ENCODE measurements around the gene BHMT. TPM values are rescaled to one million over a fixed set of nuclear protein-coding genes. Genes with fewer than 3 reads are reported as not detected.

The BHMT gene, protein sequence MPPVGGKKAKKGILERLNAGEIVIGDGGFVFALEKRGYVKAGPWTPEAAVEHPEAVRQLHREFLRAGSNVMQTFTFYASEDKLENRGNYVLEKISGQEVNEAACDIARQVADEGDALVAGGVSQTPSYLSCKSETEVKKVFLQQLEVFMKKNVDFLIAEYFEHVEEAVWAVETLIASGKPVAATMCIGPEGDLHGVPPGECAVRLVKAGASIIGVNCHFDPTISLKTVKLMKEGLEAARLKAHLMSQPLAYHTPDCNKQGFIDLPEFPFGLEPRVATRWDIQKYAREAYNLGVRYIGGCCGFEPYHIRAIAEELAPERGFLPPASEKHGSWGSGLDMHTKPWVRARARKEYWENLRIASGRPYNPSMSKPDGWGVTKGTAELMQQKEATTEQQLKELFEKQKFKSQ
- polyA plus RNA-seq (2013, experiment 1 of 2), result 0.14 TPM
- 0.11 TPM for polyA plus RNA-seq (2013, experiment 2 of 2)

GRCh38 chr5:79111387-79111959, at the start of gene BHMT:
TSS of gene BHMT (plus strand) at chr5:79111809. CDS start at chr5:79111886, 77 bp downstream.
- no peaks in the 10 kb centered on the region for H3K79me2 ChIP-seq (ENCODE audit: control insufficient read depth, insufficient read depth, low read length)
- no peak for DNase-seq
- H3K4me1 ChIP-seq (ENCODE audit: control insufficient read depth, low read depth, low read length), result no peaks in the 10 kb centered on the region
- H3K9ac ChIP-seq (ENCODE audit: low read length), result no peak within 1 kb of the TSS
- H3K4ac ChIP-seq (ENCODE audit: low read depth, low read length), result no peak within 1 kb of the TSS
- H4K5ac ChIP-seq (ENCODE audit: low read length), result no peak within 1 kb of the TSS
- H3K18ac ChIP-seq (ENCODE audit: low read length), result no peak within 1 kb of the TSS
- H2BK15ac ChIP-seq (replicated peaks; ENCODE audit: low read depth), result no peak within 1 kb of the TSS
- no peak within 1 kb of the TSS for H2AK5ac ChIP-seq (ENCODE audit: low read length)
- peak within 1 kb of the TSS; percentile 35 for H3K4me2 ChIP-seq (ENCODE audit: low read length)
- peak within 1 kb of the TSS; percentile 3 for H3K4me3 ChIP-seq (ENCODE audit: low read length)
- H2BK5ac ChIP-seq (ENCODE audit: low read length), result no peak within 1 kb of the TSS
- H2BK120ac ChIP-seq (ENCODE audit: low read depth, low read length), result no peak within 1 kb of the TSS
- no peaks in the 10 kb centered on the region for H3K79me1 ChIP-seq (ENCODE audit: low read length)
- H3K27me3 ChIP-seq (ENCODE audit: insufficient read depth, low read length, poor library complexity), result peaks cover 22% of the 10 kb centered on the region
- H3K23ac ChIP-seq (ENCODE audit: low read length), result peak within 1 kb of the TSS; percentile 17
- no peak within 1 kb of the TSS for H3K27ac ChIP-seq (ENCODE audit: low read depth, low read length)
- WGBS (ENCODE audit: extremely low coverage, insufficient coverage, low lambda C conversion rate), result no CpG with 5 or more reads among the region's 32 CpGs
- H4K8ac ChIP-seq (ENCODE audit: low read depth, low read length), result no peak within 1 kb of the TSS
- no peaks in the 10 kb centered on the region for H3K36me3 ChIP-seq (ENCODE audit: control insufficient read depth, insufficient read depth, low read length)
- H3K56ac ChIP-seq (ENCODE audit: low read length), result peak within 1 kb of the TSS; percentile 22

GRCh38 chr5:79062436-79062835, 49.2 kb upstream of the BHMT start:
- no peak overlapping the region for H3K9ac ChIP-seq (ENCODE audit: low read length)
- no peak overlapping the region for H3K27ac ChIP-seq (ENCODE audit: low read depth, low read length)
- H2BK5ac ChIP-seq (ENCODE audit: low read length), result no peak overlapping the region
- H3K4me1 ChIP-seq (ENCODE audit: control insufficient read depth, low read depth, low read length), result peaks cover 4% of the 10 kb centered on the region
- no peaks in the 10 kb centered on the region for H3K79me2 ChIP-seq (ENCODE audit: control insufficient read depth, insufficient read depth, low read length)
- no peaks in the 10 kb centered on the region for H3K79me1 ChIP-seq (ENCODE audit: low read length)
- no peak overlapping the region for H4K5ac ChIP-seq (ENCODE audit: low read length)
- H2BK15ac ChIP-seq (replicated peaks; ENCODE audit: low read depth), result no peak overlapping the region
- no peak overlapping the region for H2BK120ac ChIP-seq (ENCODE audit: low read depth, low read length)
- DNase-seq, result no peak
- no peak overlapping the region for H3K18ac ChIP-seq (ENCODE audit: low read length)
- no peaks in the 10 kb centered on the region for H3K36me3 ChIP-seq (ENCODE audit: control insufficient read depth, insufficient read depth, low read length)
- no peak overlapping the region for H3K4me2 ChIP-seq (ENCODE audit: low read length)
- H2AK5ac ChIP-seq (ENCODE audit: low read length), result no peak overlapping the region
- H3K27me3 ChIP-seq (ENCODE audit: insufficient read depth, low read length, poor library complexity), result no peaks in the 10 kb centered on the region
- H4K8ac ChIP-seq (ENCODE audit: low read depth, low read length), result no peak overlapping the region
- no peak overlapping the region for H3K4me3 ChIP-seq (ENCODE audit: low read length)
- H3K4ac ChIP-seq (ENCODE audit: low read depth, low read length), result no peak overlapping the region
- WGBS (ENCODE audit: extremely low coverage, insufficient coverage, low lambda C conversion rate), result no CpG with 5 or more reads among the region's 3 CpGs
- H3K23ac ChIP-seq (ENCODE audit: low read length), result no peak overlapping the region
- no peak overlapping the region for H3K56ac ChIP-seq (ENCODE audit: low read length)

DNA sequence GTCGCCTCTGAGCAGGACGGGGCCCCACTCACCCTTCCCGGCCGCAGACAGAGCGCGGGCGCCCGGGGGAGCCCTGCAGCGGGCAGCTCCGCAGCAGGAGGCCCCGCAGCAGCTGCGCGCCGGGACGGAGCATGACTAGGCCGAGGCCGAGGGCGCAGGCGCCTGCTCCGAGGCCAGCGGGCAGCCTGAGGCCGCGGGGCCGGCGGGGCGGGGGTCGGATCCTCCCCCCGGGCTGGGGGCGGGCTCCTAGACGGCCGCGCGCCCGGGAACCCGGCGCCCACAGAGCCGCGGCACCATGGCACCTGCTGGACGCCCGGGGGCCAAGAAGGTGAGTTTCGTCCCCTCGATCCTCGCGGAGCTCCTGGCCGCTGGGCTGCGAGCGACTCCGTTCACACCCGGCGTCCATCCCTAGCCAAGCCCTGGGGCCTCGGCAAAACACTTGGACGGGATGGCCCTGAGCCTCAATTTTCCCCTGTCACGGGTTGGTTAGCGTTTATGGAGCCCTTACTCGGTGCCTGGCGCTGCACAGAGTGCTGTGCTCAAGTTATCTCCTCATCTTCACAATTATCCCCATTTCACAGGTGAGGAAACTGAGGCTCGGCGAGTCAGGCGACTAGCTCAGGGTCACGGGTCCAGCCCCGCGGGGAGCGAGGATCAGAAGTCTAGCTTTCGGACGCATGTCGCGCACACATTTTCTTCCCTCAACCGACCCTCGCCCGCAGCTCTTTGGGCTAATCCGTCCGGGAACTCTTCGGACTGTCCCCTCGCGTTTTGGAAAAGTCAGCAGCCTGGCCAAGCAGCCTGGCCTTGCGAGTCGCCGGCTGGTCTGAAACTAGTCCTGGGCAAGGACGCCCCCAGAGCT, 41.9 kb upstream of the BHMT start, which contains the start of the genes BHMT2 and DMGDH:
Gene BHMT2, plus strand, starts transcription at position 280 of the 862 bp plus-strand sequence. Its CDS starts 16 bp downstream, at position 296.
Gene DMGDH, minus strand, starts transcription at position 187 of the 862 bp plus-strand sequence. Its CDS starts 54 bp downstream, at position 133.
- no peak within 1 kb of the TSS for H3K4me3 ChIP-seq (ENCODE audit: low read length)
- H4K8ac ChIP-seq (ENCODE audit: low read depth, low read length), result no peak within 1 kb of the TSS
- no peak within 1 kb of the TSS for H2BK120ac ChIP-seq (ENCODE audit: low read depth, low read length)
- H3K79me2 ChIP-seq (ENCODE audit: control insufficient read depth, insufficient read depth, low read length), result no peaks in the 10 kb centered on the region
- H3K36me3 ChIP-seq (ENCODE audit: control insufficient read depth, insufficient read depth, low read length), result no peaks in the 10 kb centered on the region
- H3K4ac ChIP-seq (ENCODE audit: low read depth, low read length), result no peak within 1 kb of the TSS
- H3K27ac ChIP-seq (ENCODE audit: low read depth, low read length), result no peak within 1 kb of the TSS
- no peak within 1 kb of the TSS for H3K23ac ChIP-seq (ENCODE audit: low read length)
- H3K9ac ChIP-seq (ENCODE audit: low read length), result no peak within 1 kb of the TSS
- no peak within 1 kb of the TSS for H3K56ac ChIP-seq (ENCODE audit: low read length)
- WGBS (ENCODE audit: extremely low coverage, insufficient coverage, low lambda C conversion rate), result no CpG with 5 or more reads among the region's 79 CpGs
- no peaks in the 10 kb centered on the region for H3K27me3 ChIP-seq (ENCODE audit: insufficient read depth, low read length, poor library complexity)
- H3K4me1 ChIP-seq (ENCODE audit: control insufficient read depth, low read depth, low read length), result no peaks in the 10 kb centered on the region
- no peaks in the 10 kb centered on the region for H3K79me1 ChIP-seq (ENCODE audit: low read length)
- no peak within 1 kb of the TSS for H3K18ac ChIP-seq (ENCODE audit: low read length)
- DNase-seq, result no peak
- no peak within 1 kb of the TSS for H4K5ac ChIP-seq (ENCODE audit: low read length)
- no peak within 1 kb of the TSS for H2BK15ac ChIP-seq (replicated peaks; ENCODE audit: low read depth)
- no peak within 1 kb of the TSS for H2BK5ac ChIP-seq (ENCODE audit: low read length)
- H2AK5ac ChIP-seq (ENCODE audit: low read length), result no peak within 1 kb of the TSS
- no peak within 1 kb of the TSS for H3K4me2 ChIP-seq (ENCODE audit: low read length)

GRCh38 chr5:79070350-79070667, 41.3 kb upstream of the BHMT start:
- Histone ChIP-seq H3K23ac (ENCODE audit: low read length) (no peak overlapping the region), H2AK5ac (ENCODE audit: low read length) (no peak overlapping the region), H3K4me1 (ENCODE audit: control insufficient read depth, low read depth, low read length) (no peaks in the 10 kb centered on the region), H3K79me2 (ENCODE audit: control insufficient read depth, insufficient read depth, low read length) (no peaks in the 10 kb centered on the region), H2BK120ac (ENCODE audit: low read depth, low read length) (no peak overlapping the region), H4K8ac (ENCODE audit: low read depth, low read length) (no peak overlapping the region), H3K36me3 (ENCODE audit: control insufficient read depth, insufficient read depth, low read length) (no peaks in the 10 kb centered on the region), H3K4ac (ENCODE audit: low read depth, low read length) (no peak overlapping the region), H2BK15ac (replicated peaks; ENCODE audit: low read depth) (no peak overlapping the region), H3K18ac (ENCODE audit: low read length) (no peak overlapping the region), H4K5ac (ENCODE audit: low read length) (no peak overlapping the region), H3K27me3 (ENCODE audit: insufficient read depth, low read length, poor library complexity) (no peaks in the 10 kb centered on the region), H2BK5ac (ENCODE audit: low read length) (no peak overlapping the region), H3K9ac (ENCODE audit: low read length) (no peak overlapping the region), H3K4me3 (ENCODE audit: low read length) (no peak overlapping the region), H3K79me1 (ENCODE audit: low read length) (no peaks in the 10 kb centered on the region), H3K27ac (ENCODE audit: low read depth, low read length) (no peak overlapping the region), H3K56ac (ENCODE audit: low read length) (no peak overlapping the region), H3K4me2 (ENCODE audit: low read length) (no peak overlapping the region)
- no peak for DNase-seq
- WGBS (ENCODE audit: extremely low coverage, insufficient coverage, low lambda C conversion rate), result no CpG with 5 or more reads among the region's 9 CpGs

- Histone ChIP-seq H3K27ac (ENCODE audit: low read depth, low read length) (no peak overlapping the region), H3K79me1 (ENCODE audit: low read length) (no peaks in the 10 kb centered on the region), H2BK120ac (ENCODE audit: low read depth, low read length) (no peak overlapping the region), H3K4me1 (ENCODE audit: control insufficient read depth, low read depth, low read length) (no peaks in the 10 kb centered on the region), H4K8ac (ENCODE audit: low read depth, low read length) (no peak overlapping the region), H3K27me3 (ENCODE audit: insufficient read depth, low read length, poor library complexity) (no peaks in the 10 kb centered on the region), H3K23ac (ENCODE audit: low read length) (no peak overlapping the region), H2BK5ac (ENCODE audit: low read length) (no peak overlapping the region), H2AK5ac (ENCODE audit: low read length) (no peak overlapping the region), H3K56ac (ENCODE audit: low read length) (no peak overlapping the region), H3K36me3 (ENCODE audit: control insufficient read depth, insufficient read depth, low read length) (no peaks in the 10 kb centered on the region), H2BK15ac (replicated peaks; ENCODE audit: low read depth) (no peak overlapping the region), H3K79me2 (ENCODE audit: control insufficient read depth, insufficient read depth, low read length) (no peaks in the 10 kb centered on the region), H3K4me3 (ENCODE audit: low read length) (no peak overlapping the region), H3K9ac (ENCODE audit: low read length) (no peak overlapping the region), H3K18ac (ENCODE audit: low read length) (no peak overlapping the region), H4K5ac (ENCODE audit: low read length) (no peak overlapping the region), H3K4me2 (ENCODE audit: low read length) (no peak overlapping the region), H3K4ac (ENCODE audit: low read depth, low read length) (no peak overlapping the region)
- peak; percentile 45 for DNase-seq
- WGBS (ENCODE audit: extremely low coverage, insufficient coverage, low lambda C conversion rate), result no CpG with 5 or more reads among the region's 6 CpGs
Measured at GRCh38 chr5:79074641-79075040, 37.0 kb upstream of the BHMT start.
